HG03575 (cell line): ENCODE measurements around the gene UNC50.

Experiments
- ATAC-seq: cut with Tn5 transposase; IDR thresholded peaks from one replicate; pipeline ENCODE4 v1.9.1; 2021; ENCODE audit not compliant: unreplicated experiment, insufficient number of reproducible peaks, low FRiP score; ENCODE audit errors: extremely low read depth

The UNC50 gene, protein sequence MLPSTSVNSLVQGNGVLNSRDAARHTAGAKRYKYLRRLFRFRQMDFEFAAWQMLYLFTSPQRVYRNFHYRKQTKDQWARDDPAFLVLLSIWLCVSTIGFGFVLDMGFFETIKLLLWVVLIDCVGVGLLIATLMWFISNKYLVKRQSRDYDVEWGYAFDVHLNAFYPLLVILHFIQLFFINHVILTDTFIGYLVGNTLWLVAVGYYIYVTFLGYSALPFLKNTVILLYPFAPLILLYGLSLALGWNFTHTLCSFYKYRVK

DNA sequence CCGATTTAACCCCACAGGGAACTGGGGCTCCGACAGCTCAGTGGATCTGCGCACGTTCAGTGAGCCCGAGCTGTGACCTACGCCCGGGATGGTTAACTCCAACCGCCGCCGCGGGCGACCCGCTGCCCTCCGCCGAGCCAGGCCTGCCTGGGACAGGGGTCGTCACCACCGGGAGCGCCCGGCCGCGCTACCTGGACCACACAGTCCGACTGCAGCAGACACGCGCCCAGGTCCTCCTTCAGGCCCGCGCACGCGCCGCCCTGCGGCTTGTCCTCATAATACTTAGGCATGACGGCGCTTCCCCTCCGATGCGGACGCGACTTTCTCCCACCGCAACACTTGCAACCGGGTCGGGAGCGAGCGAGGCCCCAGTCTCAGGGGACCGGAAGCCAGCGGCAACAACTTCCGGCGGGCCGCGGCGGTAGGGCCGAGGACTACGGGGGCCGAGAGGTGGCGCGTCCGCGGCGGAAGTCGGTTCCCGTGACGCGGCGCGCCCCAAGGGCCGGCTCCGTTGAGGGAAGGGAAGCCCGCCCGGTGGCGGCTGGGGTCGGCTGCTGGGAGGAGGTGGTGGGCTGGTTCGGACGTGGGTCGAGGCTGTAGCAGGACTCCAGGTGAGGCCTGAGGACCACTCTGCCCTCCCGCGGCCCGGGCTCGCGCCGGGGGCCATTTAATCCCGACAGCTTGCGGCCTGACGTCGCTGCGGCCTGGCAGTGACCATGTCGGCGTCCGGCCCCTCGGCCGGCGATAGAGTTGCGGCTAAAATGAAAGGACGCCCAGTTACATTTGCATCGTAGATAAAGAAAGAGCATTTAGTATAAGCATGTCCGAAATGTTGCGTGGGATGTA is at the start of gene UNC50, which contains the start of gene COA5:
Gene UNC50 (plus strand): TSS at position 474 of the 846 bp plus-strand sequence. CDS start 1,171 bp downstream, outside the sequence.
Gene COA5 (minus strand): TSS at position 397 of the 846 bp plus-strand sequence. CDS start 107 bp downstream, at position 290.
- no peak for ATAC-seq

DNA sequence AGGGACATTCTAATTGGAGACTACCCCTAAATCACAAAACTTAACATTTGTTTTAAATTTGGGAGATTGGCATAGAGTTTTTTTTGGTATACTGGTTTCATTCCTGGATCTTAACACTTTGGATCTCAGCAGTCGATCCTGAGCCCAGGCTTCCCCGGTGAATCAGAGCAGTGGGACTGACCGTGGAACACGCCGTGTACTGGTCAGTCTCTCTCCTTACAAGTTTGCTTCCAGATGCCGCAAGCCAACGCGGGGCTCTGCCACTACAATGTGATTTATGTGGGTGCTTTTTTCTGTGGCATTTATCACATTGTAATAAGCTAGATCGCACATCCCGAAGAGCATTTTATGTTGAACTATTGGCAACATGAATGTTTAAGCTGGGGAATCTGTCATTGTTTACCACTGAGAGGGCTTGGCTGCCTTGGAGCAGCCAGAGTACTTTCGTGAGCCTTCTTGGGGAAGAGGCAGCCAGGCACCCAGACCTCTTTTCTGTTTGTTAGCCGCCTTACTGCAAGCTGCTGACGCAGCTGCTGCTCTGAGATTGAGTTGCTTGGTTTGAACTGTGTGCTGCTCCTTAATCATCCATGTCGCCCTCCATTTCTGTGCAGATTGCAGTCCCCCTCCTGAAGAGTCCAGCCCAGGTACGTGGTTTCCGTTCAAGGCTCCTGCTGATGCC is 49.4 kb upstream of the UNC50 start:
- no peak for ATAC-seq

DNA sequence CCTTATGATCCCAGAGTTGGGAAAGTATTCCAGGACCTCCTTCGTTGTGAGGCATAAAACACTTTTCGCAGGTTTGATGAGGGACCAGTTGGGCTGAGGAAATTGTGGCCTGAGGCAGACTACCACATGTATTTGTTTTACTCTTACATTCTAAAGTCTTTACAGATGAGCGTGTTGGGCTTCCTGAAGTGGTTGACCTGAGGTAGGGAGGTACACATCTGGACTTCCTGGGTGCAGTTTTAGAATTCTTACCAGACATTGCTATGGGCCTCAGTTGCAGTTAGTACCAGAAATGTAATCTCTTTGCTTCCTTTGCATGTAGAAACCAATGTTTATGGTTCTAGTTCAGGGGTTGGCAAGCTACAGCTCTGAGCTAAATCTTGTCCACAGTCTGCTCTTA is 48.8 kb upstream of the UNC50 start:
- no peak for ATAC-seq

DNA sequence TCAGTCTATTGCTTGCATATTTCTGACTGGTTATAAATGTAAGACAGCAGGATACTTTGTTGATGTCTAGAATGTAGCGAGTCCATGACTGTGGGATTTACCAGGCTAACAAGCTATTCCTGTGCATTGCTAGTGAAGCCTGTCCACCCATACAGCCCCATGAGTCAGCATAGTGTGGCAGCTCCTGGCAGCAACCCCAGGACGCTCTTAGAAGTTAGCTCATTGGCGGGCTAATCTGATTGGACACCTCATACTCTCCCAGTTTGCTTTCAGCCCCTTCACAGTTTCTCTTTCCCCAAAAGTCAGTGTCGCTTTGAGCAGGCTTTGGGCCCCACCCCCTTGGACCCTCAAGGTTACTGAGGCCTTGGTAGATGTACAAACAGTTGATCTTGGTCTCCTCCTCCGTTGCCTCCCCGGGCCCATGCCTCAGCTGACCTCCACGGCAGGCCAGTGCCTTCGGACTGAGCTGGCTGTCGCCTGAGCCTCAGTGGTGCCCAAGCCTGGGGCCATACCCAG is 48.1 kb upstream of the UNC50 start:
- no peak for ATAC-seq

DNA sequence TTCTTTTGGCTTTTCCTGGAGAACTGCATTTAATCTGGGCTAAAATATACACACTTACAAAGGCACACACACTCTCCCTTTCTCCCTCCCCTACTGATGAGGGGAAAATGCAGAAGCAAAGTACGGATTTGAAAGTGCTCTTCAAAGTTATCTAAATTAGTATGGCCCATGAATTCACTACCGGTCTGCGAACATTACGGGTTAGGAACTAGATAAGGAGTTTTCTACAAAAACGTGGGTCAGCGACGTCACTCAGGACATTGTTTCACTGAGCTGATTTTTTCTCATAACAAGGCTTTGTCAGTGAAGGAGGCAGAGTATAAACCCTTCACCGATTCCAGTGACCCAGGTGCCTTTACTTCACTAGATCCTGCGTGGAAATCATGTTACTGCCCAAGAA is 47.4 kb upstream of the UNC50 start:
- ATAC-seq, result no peak

DNA sequence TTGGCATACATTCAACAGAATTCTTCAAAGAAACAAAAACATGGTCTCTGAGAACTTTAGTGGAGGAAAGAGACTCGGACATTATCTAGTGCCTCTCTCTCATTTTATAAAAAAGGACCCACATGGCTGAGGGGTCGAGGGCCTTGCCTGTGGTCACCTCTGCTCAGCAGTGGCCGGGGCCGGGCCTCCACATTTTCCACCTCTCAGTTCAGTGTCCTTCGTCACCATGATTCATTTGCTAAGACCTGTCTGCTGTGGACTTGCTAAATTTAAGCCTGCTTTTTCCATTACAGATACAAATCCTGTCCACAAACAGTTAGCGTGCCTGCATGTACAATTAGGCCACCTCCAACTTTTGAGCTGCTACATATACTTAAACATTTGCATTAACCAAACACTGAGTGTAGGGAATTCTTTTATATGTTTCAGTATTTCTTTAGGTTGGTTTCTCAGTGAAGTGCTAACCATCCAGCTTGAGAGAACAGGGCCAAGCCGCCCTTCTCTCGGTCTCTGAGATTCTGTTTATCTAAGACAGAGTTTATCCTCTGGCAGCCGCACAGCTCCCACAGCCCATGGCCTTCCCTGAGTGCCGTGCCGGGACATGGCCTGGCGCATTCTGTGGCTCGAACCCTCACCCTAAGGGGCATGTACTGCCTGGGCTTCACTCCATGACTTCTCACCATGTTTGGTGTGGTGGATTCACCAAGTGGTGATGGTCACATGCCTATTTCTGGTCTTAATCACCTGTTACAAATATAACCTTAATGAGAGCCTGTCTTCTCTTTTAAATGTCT is 46.3 kb upstream of the UNC50 start:
- ATAC-seq, result no peak

DNA sequence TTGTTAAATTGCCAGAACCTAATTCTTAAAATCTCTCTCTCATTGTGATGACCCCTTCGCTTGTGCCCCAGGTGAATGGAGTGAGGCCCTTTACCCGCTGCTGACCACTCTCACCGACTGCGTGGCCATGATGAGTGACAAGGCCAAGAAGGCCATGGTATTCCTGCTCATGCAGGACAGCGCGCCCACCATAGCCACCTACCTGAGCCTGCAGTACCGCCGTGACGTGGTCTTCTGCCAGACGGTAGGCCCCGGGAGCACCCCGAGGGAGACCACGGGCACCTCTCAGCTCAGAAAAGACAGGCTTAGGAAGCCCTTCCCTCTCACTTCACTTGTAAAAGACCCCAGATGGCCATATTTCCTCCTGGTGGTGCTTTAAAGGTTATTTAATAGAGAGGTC is 45.0 kb upstream of the UNC50 start:
- no peak for ATAC-seq

DNA sequence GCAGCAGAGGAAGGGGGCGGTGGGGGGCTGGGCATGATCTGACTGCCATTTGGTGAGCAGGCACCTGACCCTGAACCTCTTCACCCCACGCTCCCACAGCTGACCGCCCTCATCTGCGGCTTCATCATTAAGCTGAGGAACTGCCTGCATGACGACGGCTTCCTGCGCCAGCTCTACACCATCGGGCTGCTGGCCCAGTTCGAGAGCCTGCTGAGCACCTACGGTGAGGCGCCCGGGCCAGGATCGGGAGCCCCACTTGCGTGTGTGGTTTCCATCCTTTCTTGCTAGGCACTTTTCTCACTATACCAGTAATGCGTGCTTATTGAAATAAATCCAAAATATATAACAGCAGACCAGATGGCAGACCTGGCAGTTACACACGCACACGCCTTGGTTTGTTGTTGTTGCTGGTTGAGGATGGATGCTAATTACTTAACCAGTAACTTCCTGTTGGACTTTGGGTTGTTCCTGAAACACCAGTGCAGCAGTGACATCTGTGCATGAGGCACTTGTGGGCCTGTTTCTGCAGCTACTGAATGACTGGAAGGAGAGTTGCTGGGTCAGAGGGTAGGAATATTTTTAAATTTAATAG is 43.8 kb upstream of the UNC50 start:
- ATAC-seq, result no peak

DNA sequence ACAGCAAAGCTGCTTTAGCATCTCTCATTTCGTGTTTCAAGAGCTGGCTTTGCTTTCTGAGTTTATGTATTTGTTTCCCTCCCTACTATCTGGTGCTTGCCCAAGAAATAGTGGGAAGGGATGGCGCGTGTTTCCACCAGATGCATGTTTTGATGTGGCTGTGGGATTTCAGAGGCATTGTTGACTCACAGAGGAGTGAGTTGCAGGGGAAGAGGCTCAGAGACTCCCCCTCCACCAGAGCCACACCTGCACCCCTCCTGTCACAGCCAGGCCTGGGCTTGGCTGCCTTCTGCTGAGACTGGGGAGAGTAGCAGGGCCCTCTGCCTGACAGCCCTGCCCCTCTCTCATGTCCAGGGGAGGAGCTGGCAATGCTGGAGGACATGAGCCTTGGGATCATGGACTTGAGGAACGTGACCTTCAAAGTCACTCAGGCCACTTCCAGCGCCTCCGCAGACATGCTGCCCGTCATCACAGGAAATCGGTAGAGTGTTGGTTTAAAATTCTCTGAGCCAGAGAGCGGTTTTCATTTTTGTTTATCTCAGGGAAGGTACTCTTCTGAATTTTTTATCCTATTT is 43.0 kb upstream of the UNC50 start:
- ATAC-seq, result no peak

DNA sequence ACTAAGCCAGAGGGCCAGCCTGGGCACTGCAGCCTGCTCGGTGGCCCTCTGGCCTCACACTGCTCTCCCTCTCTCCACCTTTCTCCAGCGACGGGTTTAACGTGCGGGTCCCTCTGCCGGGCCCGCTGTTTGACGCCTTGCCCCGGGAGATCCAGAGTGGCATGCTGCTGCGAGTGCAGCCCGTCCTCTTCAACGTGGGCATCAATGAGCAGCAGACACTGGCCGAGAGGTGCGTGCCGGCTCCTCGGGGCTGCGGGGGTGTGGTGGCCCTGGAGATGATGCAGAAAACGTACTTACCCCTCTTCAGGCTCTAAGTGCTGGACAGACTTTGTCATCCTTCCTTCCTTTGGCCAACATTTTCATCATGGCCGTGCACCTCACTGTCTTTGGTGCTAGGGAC is 42.4 kb upstream of the UNC50 start:
- ATAC-seq, result no peak

DNA sequence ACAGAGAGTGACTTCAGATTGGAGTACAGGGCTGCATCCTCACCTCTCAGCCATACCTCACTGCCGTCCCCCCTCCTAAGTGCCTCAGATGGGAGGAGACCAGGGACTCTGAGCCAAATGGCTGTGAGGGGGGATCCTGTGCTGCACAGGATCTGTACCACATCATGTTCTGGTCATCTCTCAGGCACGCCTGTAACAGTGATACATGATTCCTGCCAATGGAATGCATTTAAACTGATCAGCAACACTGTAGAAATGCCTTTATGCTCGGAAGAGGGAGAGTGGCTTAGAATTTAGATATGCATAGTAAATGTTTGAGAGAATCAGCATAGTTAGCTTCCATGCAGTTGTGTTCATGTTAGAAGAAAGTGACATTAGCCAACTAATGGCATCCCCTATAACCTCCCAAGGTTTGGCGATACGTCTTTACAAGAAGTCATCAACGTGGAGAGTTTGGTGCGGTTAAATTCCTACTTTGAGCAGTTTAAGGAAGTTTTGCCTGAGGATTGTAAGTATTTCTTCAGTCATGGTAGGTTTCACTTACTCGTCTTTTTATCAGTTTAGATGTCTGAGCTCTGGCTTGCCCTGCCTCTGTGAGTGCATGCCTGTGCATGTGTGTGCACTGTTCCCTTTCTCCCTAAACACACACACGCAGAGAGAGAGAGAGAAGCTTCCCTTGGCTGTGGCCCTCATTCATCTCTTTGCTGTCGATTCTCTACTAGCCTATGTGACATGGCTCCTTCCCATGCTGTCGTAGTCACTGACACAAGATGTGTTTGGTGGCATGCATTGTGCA is 40.0 kb upstream of the UNC50 start:
- ATAC-seq, result no peak

DNA sequence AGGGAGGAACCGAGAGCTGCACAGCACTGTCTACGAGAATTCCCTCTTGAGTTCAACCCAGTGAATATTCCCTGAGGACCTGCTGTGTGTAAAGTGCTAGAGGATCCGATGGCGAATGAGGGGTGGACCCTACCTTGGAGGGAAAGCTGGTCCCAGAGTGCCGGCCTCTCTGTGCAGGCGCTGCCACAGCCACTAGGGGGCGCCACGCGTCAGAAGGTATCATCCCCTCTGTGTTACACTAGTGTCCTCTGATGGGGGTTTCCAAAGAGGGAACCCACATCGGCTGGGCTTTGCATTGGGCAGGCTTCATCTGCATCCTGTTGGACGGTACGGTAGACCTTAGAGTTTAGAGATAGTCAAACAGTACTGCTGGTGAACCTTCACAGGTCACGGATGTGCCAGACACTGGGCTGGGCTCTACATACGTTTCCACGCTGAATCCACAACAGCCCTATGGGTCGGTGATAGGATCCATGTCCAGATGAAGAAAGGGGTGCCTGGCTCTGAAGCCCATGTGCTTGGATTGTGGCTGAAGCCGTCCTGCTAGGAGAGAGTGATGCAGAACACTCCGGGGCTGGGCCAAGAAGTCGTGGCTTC is 39.1 kb upstream of the UNC50 start:
- ATAC-seq, result no peak

DNA sequence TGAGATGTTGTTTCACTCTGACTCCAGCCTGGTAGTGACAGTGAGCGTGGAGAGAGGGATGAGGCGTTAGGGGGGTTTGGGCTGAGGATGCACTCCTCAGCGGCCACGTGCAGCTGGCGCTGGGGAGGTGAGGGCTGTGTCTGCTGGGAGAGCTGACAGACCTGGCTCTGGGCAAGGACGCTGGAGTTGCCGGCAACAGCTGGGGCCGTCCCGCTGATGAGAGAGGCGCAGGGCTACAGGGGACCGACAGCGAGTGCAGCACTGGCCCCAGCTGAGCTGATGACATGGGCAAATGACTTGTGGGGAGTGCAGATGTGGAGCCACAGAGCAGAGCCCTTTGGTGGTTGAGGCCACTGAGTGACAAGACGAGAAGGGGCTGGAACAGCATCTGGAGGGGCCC is 38.5 kb upstream of the UNC50 start:
- no peak for ATAC-seq

DNA sequence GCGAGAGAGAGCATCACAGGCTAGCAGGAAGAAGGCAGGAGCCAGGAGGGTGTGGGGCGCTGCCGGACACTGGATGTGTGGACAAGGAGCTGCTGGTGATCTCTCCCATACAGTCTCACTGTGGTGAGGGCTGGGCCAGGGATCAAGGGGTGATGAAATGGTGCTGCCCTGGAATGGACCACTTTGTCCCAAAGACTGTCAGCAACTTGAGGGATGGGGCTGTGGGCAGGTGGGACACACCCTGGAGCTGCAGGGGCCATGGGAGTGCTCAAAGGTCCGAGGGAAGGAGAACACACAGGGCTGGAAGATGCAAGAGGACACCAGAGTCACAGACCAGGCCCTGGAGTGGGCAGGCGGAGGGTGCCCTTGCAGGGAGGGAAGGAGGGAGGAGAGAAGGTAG is 38.0 kb upstream of the UNC50 start:
- no peak for ATAC-seq

DNA sequence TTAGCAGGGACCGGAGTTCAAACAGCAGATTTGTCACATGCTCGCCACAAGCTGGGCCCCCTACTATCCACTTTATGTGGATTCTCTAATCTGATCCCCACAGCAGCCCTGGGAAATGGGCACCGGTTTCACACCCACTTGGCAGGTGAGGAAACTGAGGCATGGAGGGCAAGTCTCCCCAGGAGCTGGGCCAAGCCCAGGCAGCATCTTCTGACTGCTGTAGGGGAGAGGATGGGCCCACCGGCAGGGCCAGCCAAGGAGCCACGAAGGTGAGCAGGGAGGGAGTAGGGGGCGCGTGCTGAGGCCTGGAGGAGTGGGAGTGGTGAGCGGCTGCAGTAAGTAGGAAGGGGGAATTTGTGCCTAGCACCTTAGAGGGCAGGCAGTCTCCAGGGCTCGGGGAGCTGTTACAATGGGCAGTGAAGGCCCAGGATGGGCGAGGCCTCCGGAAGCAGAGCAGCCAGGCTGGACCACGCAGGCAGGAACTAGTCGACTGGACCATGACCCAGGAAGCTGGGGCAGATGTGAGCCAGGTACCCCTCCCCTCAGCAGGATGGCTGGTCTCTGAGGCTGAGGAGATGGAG is 37.2 kb upstream of the UNC50 start:
- ATAC-seq, result no peak

DNA sequence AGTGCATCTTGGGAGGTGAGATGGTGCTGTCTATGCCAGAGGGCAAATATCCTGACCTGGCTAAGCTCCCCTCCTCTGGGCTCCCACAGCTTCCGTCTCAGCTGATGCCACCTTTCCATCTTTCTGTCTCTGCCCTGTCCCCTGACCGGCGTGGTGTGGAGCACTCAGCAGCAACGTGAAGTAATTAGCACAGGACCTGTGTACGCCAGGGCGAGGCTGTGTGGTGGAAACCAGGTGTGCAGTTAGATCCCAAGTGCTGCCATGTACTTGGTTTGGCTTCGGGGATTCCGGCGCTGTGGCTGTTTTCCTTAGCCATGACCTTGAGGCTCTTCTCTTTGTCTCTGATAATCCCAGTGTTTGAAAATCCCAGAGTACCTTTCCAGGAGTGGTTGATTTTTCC is 36.6 kb upstream of the UNC50 start:
- no peak for ATAC-seq

DNA sequence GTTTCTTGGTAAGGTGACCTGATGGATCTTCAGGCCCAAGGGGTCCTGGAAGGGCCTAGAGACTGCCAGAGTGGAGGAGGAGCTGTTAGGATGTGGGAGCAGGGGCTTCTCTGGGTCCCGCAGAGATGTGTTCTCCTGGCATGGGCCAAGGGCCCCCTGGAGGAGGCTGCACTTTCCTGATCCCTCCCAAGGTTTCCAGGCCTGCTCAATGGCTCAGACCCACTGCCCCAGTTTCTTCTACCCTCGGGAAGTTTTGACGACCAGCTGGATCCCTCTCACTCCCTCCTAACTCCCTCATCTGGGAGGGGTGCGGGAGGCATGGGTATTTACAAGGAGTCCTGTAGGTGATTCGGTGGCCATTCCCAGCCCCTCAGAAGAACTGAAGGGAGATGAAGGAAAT is 36.2 kb upstream of the UNC50 start:
- no peak for ATAC-seq
